ENCODE measurements around the gene UGGT2.
"Not testable (repeated sequence)": the region's sequence is repeated elsewhere in the genome, so short reads cannot be mapped to it uniquely, and the experiment has no call there.

- TF ChIP-seq POLR2A (IDR thresholded peaks at IDR 0.05; ENCODE audit: low read length); GATA1 (IDR thresholded peaks at IDR 0.05; ENCODE audit: low read depth, low read length): not testable (repeated sequence)
These were observed 1.3 kb downstream of the UGGT2 start for GRCh38 chr13:96051946-96052345.

Data from erythroblast (primary cell).